HepG2 (cell line): Measurements from ENCODE around the gene ADARB2. TPM values are rescaled to one million over a fixed set of nuclear protein-coding genes. Genes with fewer than 3 reads are reported as not detected.

Experiments
- ATAC-seq: fragments of 200-7000 bp; cut with Tn5 transposase; 3 replicates; pipeline ENCODE4 v1.9.1; 2020; ENCODE audit warnings: mild to moderate bottlenecking, moderate library complexity
- BruUV-seq: library from RNA; stranded (reverse); fragments of 400-500 nt; replicated peaks from 2 replicates; lab custom pipeline; 2021; lab: Mats Ljungman, UMichigan
- CTCF ChIA-PET: fragments of 300-600 bp; formaldehyde crosslinking; extraction: SDS; loops from one replicate; lab custom pipeline; 2021; ENCODE audit warnings: low total read pairs, inconsistent platforms, low intra/inter-chr PET ratio; lab: Yijun Ruan, JAX
- POLR2A ChIA-PET: fragments of 350-600 bp; sonication (Branson Sonifier 250); formaldehyde crosslinking; loops from one replicate; lab custom pipeline; 2020; ENCODE audit warnings: antibody characterized with exemption, inconsistent platforms; lab: Yijun Ruan, JAX
- DNase-seq: peaks from one replicate; pipeline ENCODE4 v3.0.0-alpha.2; 2015; ENCODE audit warnings: low spot score
- FAIRE-seq: peaks from 3 replicates; lab custom pipeline; 2011; peaks lifted over from hg19 to GRCh38; lab: Jason Lieb, UNC
- H2AFZ ChIP-seq: one replicate; pipeline ENCODE4 v1.6.1; 2011; ENCODE audit warnings: low read length, inconsistent platforms
- H3K27ac ChIP-seq: fragments of 300-600 bp; 3 replicates; pipeline ENCODE4 v1.8.0; 2011; ENCODE audit warnings: mixed run types, mild to moderate bottlenecking, mixed read lengths, low read length, inconsistent platforms; ENCODE audit not compliant: insufficient read depth; ENCODE audit errors: extremely low read length
- H3K27me3 ChIP-seq, 2 experiments: fragments of 200-600 bp in 1 of 2; 2 replicates in 1 of 2; 3 replicates in 1 of 2; pipeline versions ENCODE4 v1.6.0 to v1.8.0; 2011; ENCODE audit warnings: low read length in 2 of 2, mild to moderate bottlenecking in 2 of 2, moderate library complexity in 2 of 2, inconsistent platforms in 1 of 2; ENCODE audit not compliant: insufficient read depth in 2 of 2, control insufficient read depth in 1 of 2
- H3K36me3 ChIP-seq, 2 experiments: fragments of 200-600 bp in 1 of 2; replicated peaks in 1 of 2; 2 replicates in 1 of 2; 3 replicates in 1 of 2; pipeline versions ENCODE4 v1.5.1 to v1.8.0; 2011; ENCODE audit warnings: low read length in 2 of 2, inconsistent platforms in 1 of 2; ENCODE audit not compliant: insufficient read depth in 2 of 2, control insufficient read depth in 1 of 2
- H3K4me1 ChIP-seq: 2 replicates; pipeline ENCODE4 v1.5.1; 2012; ENCODE audit warnings: low read length, inconsistent platforms; ENCODE audit not compliant: insufficient read depth
- H3K4me2 ChIP-seq: 2 replicates; pipeline ENCODE4 v1.6.0; 2011; ENCODE audit warnings: low read depth, low read length, inconsistent platforms
- H3K4me3 ChIP-seq, 3 experiments: fragments of 200-600 bp in 1 of 3; sonication (generic), shearing (Covaris generic) in 1 of 3; replicated peaks in 1 of 3; 2 replicates each; pipeline ENCODE4 v1.5.1; 2011 to 2016; ENCODE audit warnings: low read length in 3 of 3, inconsistent platforms in 2 of 3, low read depth in 2 of 3, mild to moderate bottlenecking in 2 of 3, control low read depth in 1 of 3, mixed read lengths in 1 of 3; ENCODE audit not compliant: insufficient read depth in 1 of 3
- H3K79me2 ChIP-seq: one replicate; pipeline ENCODE4 v1.6.1; 2011; ENCODE audit warnings: low read length, inconsistent platforms; ENCODE audit not compliant: insufficient read depth
- H3K9ac ChIP-seq: 2 replicates; pipeline ENCODE4 v1.6.0; 2011; ENCODE audit warnings: mild to moderate bottlenecking, low read depth, low read length, inconsistent platforms; ENCODE audit not compliant: insufficient read depth
- H3K9me3 ChIP-seq: 2 replicates; pipeline ENCODE4 v1.5.1; 2012; ENCODE audit warnings: mild to moderate bottlenecking, low read length
- H4K20me1 ChIP-seq: 2 replicates; pipeline ENCODE4 v1.6.0; 2011; ENCODE audit warnings: inconsistent platforms, mild to moderate bottlenecking, low read length, moderate library complexity; ENCODE audit not compliant: insufficient read depth
- AGO2 ChIP-seq: fragments of 200-400 bp; formaldehyde crosslinking; optimal IDR thresholded peaks from 2 replicates; pipeline ENCODE3; 2017; ENCODE audit warnings: mild to moderate bottlenecking, low read depth, low read length, moderate library complexity
- ATF1 ChIP-seq: IDR thresholded peaks from 2 replicates; pipeline ENCODE4 v1.6.1; 2016; ENCODE audit warnings: mild to moderate bottlenecking, control low read depth
- CBX2 ChIP-seq, 2 experiments: fragments of 200-600 bp in 1 of 2; sonication (generic); formaldehyde crosslinking in 1 of 2; IDR thresholded peaks; 2 replicates each; pipeline versions ENCODE4 v1.7.0 to v1.8.1; 2018 to 2022; ENCODE audit warnings: low read depth in 2 of 2, low read length in 1 of 2, mild to moderate bottlenecking in 1 of 2, missing genetic modification reagents in 1 of 2
- ETV6 ChIP-seq: sonication (generic); formaldehyde crosslinking; conservative IDR thresholded peaks from 2 replicates; pipeline ENCODE4 v1.4.0; 2020; ENCODE audit warnings: missing genetic modification reagents
- FIP1L1 ChIP-seq: fragments of 200-400 bp; formaldehyde crosslinking; IDR thresholded peaks from 2 replicates; pipeline ENCODE4 v1.6.1; 2018; ENCODE audit warnings: low read depth, mild to moderate bottlenecking, low read length, moderate library complexity, borderline replicate concordance; ENCODE audit not compliant: insufficient read depth
- POGK ChIP-seq: sonication (generic); formaldehyde crosslinking; conservative IDR thresholded peaks from 2 replicates; pipeline ENCODE4 v1.8.0; 2022; ENCODE audit warnings: mild to moderate bottlenecking, moderate library complexity, missing genetic modification reagents
- RERE ChIP-seq: IDR thresholded peaks from 2 replicates; pipeline ENCODE4 v1.6.1; 2016; ENCODE audit warnings: low read depth, missing genetic modification reagents, missing compliant biosample characterization
- RNF2 ChIP-seq: fragments of 450-650 bp; conservative IDR thresholded peaks from 2 replicates; pipeline ENCODE4 v1.6.1; 2016; ENCODE audit warnings: low read depth
- STAT5B ChIP-seq: sonication (generic); formaldehyde crosslinking; IDR thresholded peaks from 2 replicates; pipeline ENCODE4 v1.4.0; 2020; ENCODE audit warnings: missing genetic modification reagents
- TAF1 ChIP-seq: sonication (generic); formaldehyde crosslinking; IDR thresholded peaks from 2 replicates; pipeline ENCODE4 v1.4.0; 2020; ENCODE audit warnings: missing genetic modification reagents
- ZSCAN29 ChIP-seq: sonication (generic); formaldehyde crosslinking; conservative IDR thresholded peaks from 2 replicates; pipeline ENCODE4 v1.4.0; 2020; ENCODE audit warnings: mild to moderate bottlenecking, missing genetic modification reagents
- WGBS: methylation state at CpG from one replicate; pipeline ENCODE4 v1.1.6; 2017; ENCODE audit warnings: low lambda C conversion rate; 5-methylcytosine and 5-hydroxymethylcytosine counted together
- in situ Hi-C: cut with HindIII; loops from 2 replicates; pipeline ENCODE4 v1.10.0; 2017; ENCODE audit warnings: low pct_unique_long_range_greater_than_20kb; ENCODE audit not compliant: extremely low pct_ligation_motif_present
- intact Hi-C: fragments of 100-400 bp; cut with micrococcal nuclease; formaldehyde crosslinking; loops from one replicate; pipeline ENCODE4 v1.10.0; 2022; ENCODE audit not compliant: unreplicated experiment
- polyA plus RNA-seq, 8 experiments: library from polyadenylated mRNA; depleted of rRNA in 3 of 8; stranded (reverse) in 7 of 8; unstranded in 1 of 8; fragments of >200 nt; fragmentation: Illumina TruSeq in 4 of 8; extraction: Trizol in 4 of 8; gene quantifications; 2 replicates each; pipeline versions ENCODE4 v1.2.1 to v1.2.3, GENCODE V29; 2011 to 2016; ENCODE audit warnings: low read depth in 4 of 8, missing spikeins in 1 of 8, mixed read lengths in 1 of 8; ENCODE audit not compliant: insufficient read depth in 1 of 8
- total RNA-seq, 5 experiments: library from RNA; depleted of rRNA; stranded (reverse); fragments of >200 nt; fragmentation: Illumina TruSeq; extraction: Trizol; gene quantifications; 2 replicates each; pipeline ENCODE4 v1.2.3, GENCODE V29; 2016; ENCODE audit warnings: low read depth in 1 of 5
- TF ChIP-seq, protein P1 (sequence below): IDR thresholded peaks from 2 replicates; pipeline ENCODE4 v1.6.1; 2016
- TF ChIP-seq, protein P2 (sequence below): sonication (generic); formaldehyde crosslinking; IDR thresholded peaks from 2 replicates; pipeline ENCODE4 v1.8.1; 2023; ENCODE audit warnings: missing genetic modification reagents, inconsistent platforms, borderline replicate concordance

The ADARB2 gene
- total and polyA plus RNA-seq, 2 of the 13 experiments (the other 11 are each of a cell fraction or from before 2014, with no cell fraction given) = not detected

DNA sequence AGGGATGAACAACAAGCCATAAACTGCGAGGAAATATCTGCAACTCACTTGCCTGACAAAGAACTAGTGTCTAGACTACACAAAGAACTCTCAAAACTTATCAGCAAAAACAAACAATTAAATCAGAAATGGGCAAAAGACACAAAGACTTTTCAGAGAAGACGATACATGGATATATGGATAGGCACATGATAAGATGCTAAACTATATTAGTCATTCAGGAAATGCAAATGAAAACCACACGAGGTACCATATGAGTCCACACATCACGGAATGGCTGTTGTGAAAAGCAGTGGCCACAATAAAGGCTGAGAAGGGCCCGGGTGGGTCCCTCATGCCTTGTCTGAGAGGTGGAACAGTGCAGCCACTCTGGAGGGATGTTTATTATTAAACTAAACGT lies 413.4 kb downstream of the ADARB2 start (continued):
- TF ChIP-seq POGK (CRISPR knock-in tag) = no peak
- no peak for TF ChIP-seq TAF1 (CRISPR knock-in tag)
- TF ChIP-seq AGO2 = no peak
- TF ChIP-seq RNF2 = no peak
- TF ChIP-seq, protein P1, sequence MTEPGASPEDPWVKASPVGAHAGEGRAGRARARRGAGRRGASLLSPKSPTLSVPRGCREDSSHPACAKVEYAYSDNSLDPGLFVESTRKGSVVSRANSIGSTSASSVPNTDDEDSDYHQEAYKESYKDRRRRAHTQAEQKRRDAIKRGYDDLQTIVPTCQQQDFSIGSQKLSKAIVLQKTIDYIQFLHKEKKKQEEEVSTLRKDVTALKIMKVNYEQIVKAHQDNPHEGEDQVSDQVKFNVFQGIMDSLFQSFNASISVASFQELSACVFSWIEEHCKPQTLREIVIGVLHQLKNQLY (CRISPR knock-in tag) = no peak

GRCh38 chr10:1320739-1321320 lies 416.5 kb downstream of the ADARB2 start:
- H3K27ac ChIP-seq = no peak overlapping the region
- no peak overlapping the region for H2AFZ ChIP-seq
- in situ Hi-C loops (no loop called here), intact Hi-C loops (no loop called here)
- no peak overlapping the region for H3K4me3 ChIP-seq
- no peaks in the 10 kb centered on the region for H3K36me3 ChIP-seq
- no peaks in the 10 kb centered on the region for H3K4me1 ChIP-seq
- H3K27me3 ChIP-seq = peaks cover 4 to 33% of the 10 kb centered on the region in 2 experiments
- POLR2A ChIA-PET = no interaction called here
- DNase-seq (no peak), ATAC-seq (no peak), FAIRE-seq (no peak)
- no peak overlapping the region for H3K4me2 ChIP-seq
- no peaks in the 10 kb centered on the region for H3K79me2 ChIP-seq
- 27% methylated on average over 3 of the region's 3 CpGs for WGBS
- BruUV-seq = no TSS peak
- no peaks in the 10 kb centered on the region for H3K9me3 ChIP-seq
- CTCF ChIA-PET = no interaction called here
- H3K9ac ChIP-seq = no peak overlapping the region
- no peaks in the 10 kb centered on the region for H4K20me1 ChIP-seq
- TF ChIP-seq, protein P2, sequence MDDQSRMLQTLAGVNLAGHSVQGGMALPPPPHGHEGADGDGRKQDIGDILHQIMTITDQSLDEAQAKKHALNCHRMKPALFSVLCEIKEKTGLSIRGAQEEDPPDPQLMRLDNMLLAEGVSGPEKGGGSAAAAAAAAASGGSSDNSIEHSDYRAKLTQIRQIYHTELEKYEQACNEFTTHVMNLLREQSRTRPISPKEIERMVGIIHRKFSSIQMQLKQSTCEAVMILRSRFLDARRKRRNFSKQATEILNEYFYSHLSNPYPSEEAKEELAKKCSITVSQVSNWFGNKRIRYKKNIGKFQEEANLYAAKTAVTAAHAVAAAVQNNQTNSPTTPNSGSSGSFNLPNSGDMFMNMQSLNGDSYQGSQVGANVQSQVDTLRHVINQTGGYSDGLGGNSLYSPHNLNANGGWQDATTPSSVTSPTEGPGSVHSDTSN (CRISPR knock-in tag) = no peak
- no peak for TF ChIP-seq STAT5B
- TF ChIP-seq ETV6 (CRISPR knock-in tag) = no peak
- no peak for TF ChIP-seq FIP1L1
- TF ChIP-seq ATF1 (CRISPR knock-in tag) = no peak
- no peak for TF ChIP-seq RERE (CRISPR knock-in tag)
- no peak for TF ChIP-seq CBX2 (IDR thresholded peaks at IDR 0.05; ENCODE audit: low read depth, low read length)
- TF ChIP-seq CBX2 (CRISPR knock-in tag; IDR thresholded peaks at IDR 0.05; ENCODE audit: low read depth) = no peak
- TF ChIP-seq ZSCAN29 (CRISPR knock-in tag) = no peak
